ENCODE measurements around the gene SUSD3. TPM values are rescaled to one million over a fixed set of nuclear protein-coding genes. Genes with fewer than 3 reads are reported as not detected.

Gene SUSD3
- total and polyA plus RNA-seq, 2 of the 4 experiments (the other 2 are of a cell fraction), result 0.54 to 1.5 TPM

GRCh38 chr9:93092251-93092991, 33.9 kb downstream of the SUSD3 start:
- 97% methylated on average over 4 of the region's 7 CpGs; no CpG with 5 or more reads in 1 of the 2 experiments for WGBS, 2 experiments (ENCODE audit: extremely low coverage in 2 of 2, insufficient read length in 1 of 2)
- peaks cover 8 to 10% of the 10 kb centered on the region in 2 experiments; a peak in 2 of 4 replicates for H3K79me1 ChIP-seq (ENCODE audit: low read depth in 1 of 2, low read length in 2 of 2)
- TF ChIP-seq, protein P1, sequence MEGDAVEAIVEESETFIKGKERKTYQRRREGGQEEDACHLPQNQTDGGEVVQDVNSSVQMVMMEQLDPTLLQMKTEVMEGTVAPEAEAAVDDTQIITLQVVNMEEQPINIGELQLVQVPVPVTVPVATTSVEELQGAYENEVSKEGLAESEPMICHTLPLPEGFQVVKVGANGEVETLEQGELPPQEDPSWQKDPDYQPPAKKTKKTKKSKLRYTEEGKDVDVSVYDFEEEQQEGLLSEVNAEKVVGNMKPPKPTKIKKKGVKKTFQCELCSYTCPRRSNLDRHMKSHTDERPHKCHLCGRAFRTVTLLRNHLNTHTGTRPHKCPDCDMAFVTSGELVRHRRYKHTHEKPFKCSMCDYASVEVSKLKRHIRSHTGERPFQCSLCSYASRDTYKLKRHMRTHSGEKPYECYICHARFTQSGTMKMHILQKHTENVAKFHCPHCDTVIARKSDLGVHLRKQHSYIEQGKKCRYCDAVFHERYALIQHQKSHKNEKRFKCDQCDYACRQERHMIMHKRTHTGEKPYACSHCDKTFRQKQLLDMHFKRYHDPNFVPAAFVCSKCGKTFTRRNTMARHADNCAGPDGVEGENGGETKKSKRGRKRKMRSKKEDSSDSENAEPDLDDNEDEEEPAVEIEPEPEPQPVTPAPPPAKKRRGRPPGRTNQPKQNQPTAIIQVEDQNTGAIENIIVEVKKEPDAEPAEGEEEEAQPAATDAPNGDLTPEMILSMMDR (conservative IDR thresholded peaks at IDR 0.05; ENCODE audit: low read depth, low read length), result no peak
- TF ChIP-seq BHLHE40 (IDR thresholded peaks at IDR 0.05; ENCODE audit: low read depth, low read length), result no peak
- no peak for TF ChIP-seq SMC3 (IDR thresholded peaks at IDR 0.05; ENCODE audit: low read depth, low read length)
- TF ChIP-seq RCOR1 (IDR thresholded peaks at IDR 0.05; ENCODE audit: insufficient replicate concordance, low read length), result no peak
- H3K9me1 ChIP-seq (ENCODE audit: insufficient read depth, low read length), result peaks cover 5% of the 10 kb centered on the region; the same call in 1 of the 2 replicates
- DNase-seq, result no peak
- no peaks in the 10 kb centered on the region for H3K36me3 ChIP-seq (ENCODE audit: control insufficient read depth, insufficient read depth, low read length)
- H3K4me3 ChIP-seq (ENCODE audit: insufficient read depth, low read depth, low read length), result no peak overlapping the region
- dilution Hi-C loops (cut with HindIII; ENCODE audit: low sequenced_read_pairs, unreplicated experiment) (no loop called here), intact Hi-C loops (cut with micrococcal nuclease) (loop anchor here (10.0 kb wide), 1 partner anchor 362 kb away; the partner anchor contains the start of genes FAM120A and FAM120AOS), in situ Hi-C loops (cut with MboI; ENCODE audit: low sequenced_read_pairs) (no loop called here)
- peak overlapping the region; percentile 10; the same call in 1 of the 2 replicates for H3K27ac ChIP-seq (ENCODE audit: insufficient read depth, low read length)
- ATAC-seq (ENCODE audit: low read depth), result no peak
- H3K18ac ChIP-seq (ENCODE audit: low read depth, low read length), result peak overlapping the region; percentile 66; the same call in 1 of the 2 replicates
- no peak overlapping the region; the same call in 1 of the 2 replicates for H4K91ac ChIP-seq (ENCODE audit: insufficient read depth, low read depth, low read length)
- no peak overlapping the region for H3K4ac ChIP-seq (ENCODE audit: low read depth, low read length)
- 0 out of 2 replicates have a peak overlapping the region, but pooled peaks have one; percentile 33 for H3K14ac ChIP-seq (replicated peaks; ENCODE audit: low read depth, low read length)
- peak overlapping the region; percentile 26 for H2AFZ ChIP-seq (replicated peaks; ENCODE audit: low read length, poor library complexity)
- peak overlapping the region; percentile 86 for H2BK5ac ChIP-seq (ENCODE audit: low read depth, low read length, poor library complexity, severe bottlenecking)
- ChIA-PET POLR2A (ENCODE audit: unreplicated experiment) (no interaction called here), CTCF (no interaction called here)
- H2BK120ac ChIP-seq (ENCODE audit: low read depth, low read length), result no peak overlapping the region
- H3K9me3 ChIP-seq (ENCODE audit: control insufficient read depth, insufficient read depth, low read length), result peaks cover 19% of the 10 kb centered on the region
- peak overlapping the region; percentile 50; the same call in 1 of the 2 replicates for H4K5ac ChIP-seq (ENCODE audit: low read depth, low read length)
- H3K27me3 ChIP-seq (ENCODE audit: control insufficient read depth, insufficient read depth, low read length), result no peaks in the 10 kb centered on the region
- H2AK5ac ChIP-seq (ENCODE audit: low read depth, low read length), result no peak overlapping the region
- no peak overlapping the region for H3K23ac ChIP-seq (ENCODE audit: low read depth, low read length)
- no peak overlapping the region for H2BK15ac ChIP-seq (ENCODE audit: low read depth, low read length)
- H4K8ac ChIP-seq (ENCODE audit: low read depth in 2 of 2, low read length in 2 of 2), result peak overlapping the region in 1 of 2 experiments; percentile 26; a peak in 1 of 4 replicates
- H3K4me2 ChIP-seq (ENCODE audit: low read depth, low read length), result no peak overlapping the region
- H2AK9ac ChIP-seq (replicated peaks; ENCODE audit: low read depth, low read length, poor library complexity), result peak overlapping the region; percentile 88
- no peak overlapping the region for H3K56ac ChIP-seq (ENCODE audit: extremely low read depth, insufficient read depth, low read length)
- no peak overlapping the region for H3K9ac ChIP-seq (ENCODE audit: low read depth, low read length)
- H3K4me1 ChIP-seq (ENCODE audit: control insufficient read depth, insufficient read depth, low read length), result peaks cover 14% of the 10 kb centered on the region
- no peaks in the 10 kb centered on the region for H4K20me1 ChIP-seq (ENCODE audit: insufficient read depth, low read length)
- H2BK20ac ChIP-seq (ENCODE audit: low read depth, low read length), result no peak overlapping the region
- BruUV-seq (replicated peaks), result no TSS peak
